K562 (cell line): Measurements from ENCODE around the gene GJC2. TPM values are rescaled to one million over a fixed set of nuclear protein-coding genes. Genes with fewer than 3 reads are reported as not detected.

Experiments
- ATAC-seq: fragments of 200-7000 bp; cut with Tn5 transposase; 3 replicates; pipeline ENCODE4 v1.9.1; 2020; ENCODE audit warnings: moderate library complexity
- BruUV-seq: library from RNA; stranded (reverse); fragments of 400-500 nt; replicated peaks from 2 replicates; lab custom pipeline; 2021; lab: Mats Ljungman, UMichigan
- CTCF ChIA-PET: fragments of 300-600 bp; formaldehyde crosslinking; extraction: SDS; loops from one replicate; lab custom pipeline; 2021; ENCODE audit warnings: low intra/inter-chr PET ratio; lab: Yijun Ruan, JAX
- POLR2A ChIA-PET: fragments of 300-600, 350-650 bp; sonication (Branson Sonifier 250); formaldehyde crosslinking; extraction: SDS; loops from one replicate; lab custom pipeline; 2021; ENCODE audit warnings: antibody characterized with exemption, inconsistent platforms; lab: Yijun Ruan, JAX
- DNase-seq, 4 experiments: peaks; one replicate each; pipeline versions ENCODE4 v3.0.0 to v3.0.0-alpha.2; 2011 to 2018; ENCODE audit warnings: low spot score in 3 of 4, mixed read lengths in 3 of 4; ENCODE audit errors: extremely low read depth in 1 of 4
- FAIRE-seq: peaks from 2 replicates; lab custom pipeline; 2011; peaks lifted over from hg19 to GRCh38; lab: Jason Lieb, UNC
- H2AFZ ChIP-seq: 2 replicates; pipeline ENCODE4 v1.6.0; 2011; ENCODE audit warnings: low read depth, low read length, control low read depth, inconsistent platforms
- H3K27ac ChIP-seq: fragments of 200-600 bp; 3 replicates; pipeline ENCODE4 v1.8.0; 2011; ENCODE audit warnings: low read depth, mild to moderate bottlenecking, control low read depth, inconsistent platforms, low read length, moderate library complexity, mixed read lengths; ENCODE audit errors: extremely low read depth
- H3K27me3 ChIP-seq, 2 experiments: fragments of 300-600 bp in 1 of 2; 2 replicates in 1 of 2; 3 replicates in 1 of 2; pipeline versions ENCODE4 v1.6.0 to v1.8.0; 2011; ENCODE audit warnings: inconsistent platforms in 2 of 2, low read length in 2 of 2, mild to moderate bottlenecking in 1 of 2, mixed read lengths in 1 of 2, moderate library complexity in 1 of 2; ENCODE audit not compliant: control insufficient read depth in 2 of 2, insufficient read depth in 2 of 2
- H3K36me3 ChIP-seq: fragments of 300-600 bp; 3 replicates; pipeline ENCODE4 v1.8.0; 2011; ENCODE audit warnings: mild to moderate bottlenecking, low read length, inconsistent platforms; ENCODE audit not compliant: control insufficient read depth, insufficient read depth
- H3K4me1 ChIP-seq, 2 experiments: fragments of 200-600 bp in 1 of 2; replicated peaks in 1 of 2; 2 replicates in 1 of 2; 3 replicates in 1 of 2; pipeline versions ENCODE4 v1.5.1 to v1.8.0; 2011; ENCODE audit warnings: inconsistent platforms in 2 of 2, low read length in 2 of 2, mild to moderate bottlenecking in 1 of 2, mixed read lengths in 1 of 2, moderate library complexity in 1 of 2; ENCODE audit not compliant: control insufficient read depth in 2 of 2, insufficient read depth in 2 of 2
- H3K4me2 ChIP-seq: 2 replicates; pipeline ENCODE4 v1.6.1; 2011; ENCODE audit warnings: low read length, control low read depth, inconsistent platforms, mixed read lengths; ENCODE audit not compliant: insufficient read depth
- H3K4me3 ChIP-seq: fragments of 200-600 bp; sonication (generic), shearing (Covaris generic); 2 replicates; pipeline ENCODE4 v1.5.1; 2016; ENCODE audit warnings: control low read depth, inconsistent platforms
- H3K79me2 ChIP-seq: fragments of 200-600 bp; 3 replicates; pipeline ENCODE4 v1.8.0; 2011; ENCODE audit warnings: low read length, inconsistent platforms; ENCODE audit not compliant: control insufficient read depth, insufficient read depth
- H3K9ac ChIP-seq, 2 experiments: 2 replicates each; pipeline versions ENCODE4 v1.6.0 to v1.6.1; 2011; ENCODE audit warnings: low read depth in 2 of 2, low read length in 2 of 2, control low read depth in 1 of 2, inconsistent platforms in 1 of 2, mild to moderate bottlenecking in 1 of 2, mixed read lengths in 1 of 2; ENCODE audit not compliant: insufficient read depth in 1 of 2
- H3K9me1 ChIP-seq: one replicate; pipeline ENCODE4 v1.6.0; 2011; ENCODE audit warnings: inconsistent platforms, mild to moderate bottlenecking, low read length, moderate library complexity; ENCODE audit not compliant: control insufficient read depth, insufficient read depth
- H3K9me3 ChIP-seq: replicated peaks from 2 replicates; pipeline ENCODE4 v1.5.1; 2011; ENCODE audit warnings: low read depth, low read length, inconsistent platforms; ENCODE audit not compliant: control insufficient read depth, insufficient read depth
- H4K20me1 ChIP-seq: replicated peaks from 2 replicates; pipeline ENCODE4 v1.6.1; 2011; ENCODE audit warnings: low read length, inconsistent platforms, mixed read lengths; ENCODE audit not compliant: control insufficient read depth, insufficient read depth
- ARHGAP35 ChIP-seq: fragments of 450-650 bp; IDR thresholded peaks from 2 replicates; pipeline ENCODE4 v1.6.1; 2018; ENCODE audit not compliant: partially characterized antibody
- CCNT2 ChIP-seq: IDR thresholded peaks from 2 replicates; pipeline ENCODE4 v1.6.1; 2011; ENCODE audit warnings: borderline replicate concordance, low read depth, mild to moderate bottlenecking, moderate library complexity, mixed read lengths, low read length; ENCODE audit not compliant: insufficient read length; ENCODE audit errors: extremely low read depth
- KAT7 ChIP-seq: sonication (generic); formaldehyde crosslinking; IDR thresholded peaks from 2 replicates; pipeline ENCODE4 v1.8.0; 2022; ENCODE audit warnings: missing genetic modification reagents, mild to moderate bottlenecking, borderline replicate concordance
- KDM5B ChIP-seq: fragments of 200-600 bp; sonication (generic); IDR thresholded peaks from 2 replicates; pipeline ENCODE4 v1.6.1; 2012; ENCODE audit warnings: low read depth, mild to moderate bottlenecking, moderate library complexity, low read length, control low read depth, inconsistent platforms; ENCODE audit not compliant: insufficient replicate concordance
- NCOA1 ChIP-seq: fragments of 450-650 bp; IDR thresholded peaks from 2 replicates; pipeline ENCODE4 v1.6.1; 2016; ENCODE audit warnings: low read depth
- RHOXF2B ChIP-seq: fragments of 250-450 bp; sonication (Bioruptor Pico); conservative IDR thresholded peaks from 2 replicates; pipeline ENCODE4 v1.5.1; 2021
- SMARCA5 ChIP-seq: fragments of 450-650 bp; IDR thresholded peaks from 2 replicates; pipeline ENCODE4 v1.6.1; 2016
- SRSF3 ChIP-seq: fragments of 200-400 bp; formaldehyde crosslinking; IDR thresholded peaks from 2 replicates; pipeline ENCODE4 v1.6.1; 2016; ENCODE audit warnings: mild to moderate bottlenecking, low read length, moderate library complexity; ENCODE audit not compliant: insufficient read depth
- TAF1 ChIP-seq: IDR thresholded peaks from 2 replicates; pipeline ENCODE4 v1.6.1; 2011; ENCODE audit warnings: mild to moderate bottlenecking, low read length, moderate library complexity; ENCODE audit not compliant: insufficient read depth, control insufficient read depth, severe bottlenecking; ENCODE audit errors: extremely low read depth
- TAF9B ChIP-seq: fragments of 450-650 bp; IDR thresholded peaks from 2 replicates; pipeline ENCODE4 v1.6.1; 2018; ENCODE audit warnings: mild to moderate bottlenecking; ENCODE audit not compliant: partially characterized antibody
- ZNF589 ChIP-seq: fragments of 200-800 bp; sonication (Bioruptor generic); IDR thresholded peaks from 2 replicates; pipeline ENCODE4 v1.6.1; 2016; ENCODE audit warnings: low read depth, missing genetic modification characterization, missing compliant biosample characterization
- WGBS: fragments of 100-300 bp; shearing (Covaris generic); methylation state at CpG from one replicate; pipeline ENCODE4 v1.1.6; 2016; ENCODE audit warnings: low coverage, mixed read lengths; ENCODE audit not compliant: insufficient coverage; ENCODE audit errors: missing lambda C conversion rate; 5-methylcytosine and 5-hydroxymethylcytosine counted together
- in situ Hi-C: fragments of 300-500 bp; cut with MboI; formaldehyde crosslinking; loops from 4 replicates; pipeline ENCODE4 v1.15.0; 2018; ENCODE audit warnings: inconsistent platforms, mixed read lengths
- intact Hi-C: fragments of 100-400 bp; cut with micrococcal nuclease; formaldehyde crosslinking; loops from 2 replicates; pipeline ENCODE4 v1.14.2; 2022
- polyA plus RNA-seq, 8 experiments: library from polyadenylated mRNA; depleted of rRNA in 4 of 8; stranded (reverse) in 5 of 8; unstranded in 3 of 8; fragments of >200 nt; fragmentation: Nextera tagmentation in 2 of 8; fragmentation: Illumina TruSeq in 1 of 8; extraction: Ambion mirVana in 2 of 8; extraction: Trizol in 1 of 8; gene quantifications; 2 replicates each; pipeline versions ENCODE4 v1.2.1 to v1.2.3, GENCODE V29; 2011 to 2014; ENCODE audit warnings: inconsistent platforms in 1 of 8, missing spikeins in 1 of 8
- total RNA-seq, 7 experiments: library from RNA; depleted of rRNA in 6 of 7; stranded (reverse); fragments of >200 nt in 6 of 7; fragmentation: Illumina TruSeq in 2 of 7; extraction: Trizol in 2 of 7; gene quantifications; 2 replicates each; pipeline versions ENCODE4 v1.2.1 to v1.2.3, GENCODE V29; 2011 to 2021; ENCODE audit warnings: low replicate concordance in 1 of 7
- TF ChIP-seq, protein P1 (sequence below): fragments of 250-450 bp; sonication (Bioruptor Pico); IDR thresholded peaks from 2 replicates; pipeline ENCODE4 v1.4.0; 2020; ENCODE audit warnings: borderline replicate concordance
- TF ChIP-seq, protein P2 (sequence below): IDR thresholded peaks from 2 replicates; pipeline ENCODE4 v1.6.1; 2014; ENCODE audit warnings: antibody characterized with exemption
- TF ChIP-seq, protein P3 (sequence below): fragments of 250-450 bp; sonication (Bioruptor Pico); IDR thresholded peaks from 2 replicates; pipeline ENCODE4 v1.5.0; 2020; ENCODE audit warnings: mild to moderate bottlenecking, borderline replicate concordance
- TF ChIP-seq, protein P4 (sequence below): fragments of 450-650 bp; formaldehyde crosslinking; IDR thresholded peaks from 2 replicates; pipeline ENCODE4 v1.4.0; 2022; ENCODE audit warnings: missing genetic modification characterization

GJC2 gene
- total and polyA plus RNA-seq, 9 of the 15 experiments (the other 6 are each of a cell fraction or from before 2014, with no cell fraction given): 0.03 to 0.62 (median 0.11) TPM; not detected in 2

DNA sequence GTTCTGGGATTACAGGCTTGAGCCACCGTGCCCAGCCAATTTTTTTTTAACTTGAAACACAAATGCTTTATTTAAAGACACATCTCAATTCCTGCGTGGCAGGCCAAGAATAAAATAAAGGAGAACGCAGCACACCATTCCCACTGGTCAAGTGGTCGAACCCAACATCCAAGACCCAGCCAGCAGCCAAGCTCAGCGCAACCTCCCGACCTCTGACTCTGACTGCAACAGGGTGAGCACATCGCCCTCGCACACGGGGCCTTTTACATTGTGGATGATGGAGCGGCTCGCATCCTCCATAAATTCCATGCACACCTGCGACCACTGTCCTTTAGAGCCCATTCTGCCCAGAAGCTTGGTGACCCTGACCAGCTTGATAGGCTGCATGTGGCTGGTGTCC lies 15.1 kb upstream of the GJC2 start:
- ChIA-PET POLR2A (interaction anchor here (1.0 to 1.4 kb wide), 4 partner anchors 8 to 32 kb away, joined by 3 to 5 read pairs (median 3); no protein-coding TSS in a partner anchor), CTCF (no interaction called here)
- TF ChIP-seq TAF9B (no peak), ZNF589 (no peak), SMARCA5 (no peak), KAT7 (CRISPR knock-in tag) (no peak), TAF1 (no peak), KDM5B (no peak), SRSF3 (no peak), RHOXF2B (CRISPR knock-in tag) (no peak), CCNT2 (no peak), ARHGAP35 (no peak), NCOA1 (no peak)
- TF ChIP-seq, protein P1, sequence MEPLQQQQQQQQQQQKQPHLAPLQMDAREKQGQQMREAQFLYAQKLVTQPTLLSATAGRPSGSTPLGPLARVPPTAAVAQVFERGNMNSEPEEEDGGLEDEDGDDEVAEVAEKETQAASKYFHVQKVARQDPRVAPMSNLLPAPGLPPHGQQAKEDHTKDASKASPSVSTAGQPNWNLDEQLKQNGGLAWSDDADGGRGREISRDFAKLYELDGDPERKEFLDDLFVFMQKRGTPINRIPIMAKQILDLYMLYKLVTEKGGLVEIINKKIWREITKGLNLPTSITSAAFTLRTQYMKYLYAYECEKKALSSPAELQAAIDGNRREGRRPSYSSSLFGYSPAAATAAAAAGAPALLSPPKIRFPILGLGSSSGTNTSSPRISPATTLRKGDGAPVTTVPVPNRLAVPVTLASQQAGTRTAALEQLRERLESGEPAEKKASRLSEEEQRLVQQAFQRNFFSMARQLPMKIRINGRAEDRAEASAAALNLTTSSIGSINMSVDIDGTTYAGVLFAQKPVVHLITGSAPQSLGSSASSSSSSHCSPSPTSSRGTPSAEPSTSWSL: no peak
- TF ChIP-seq, protein P2, sequence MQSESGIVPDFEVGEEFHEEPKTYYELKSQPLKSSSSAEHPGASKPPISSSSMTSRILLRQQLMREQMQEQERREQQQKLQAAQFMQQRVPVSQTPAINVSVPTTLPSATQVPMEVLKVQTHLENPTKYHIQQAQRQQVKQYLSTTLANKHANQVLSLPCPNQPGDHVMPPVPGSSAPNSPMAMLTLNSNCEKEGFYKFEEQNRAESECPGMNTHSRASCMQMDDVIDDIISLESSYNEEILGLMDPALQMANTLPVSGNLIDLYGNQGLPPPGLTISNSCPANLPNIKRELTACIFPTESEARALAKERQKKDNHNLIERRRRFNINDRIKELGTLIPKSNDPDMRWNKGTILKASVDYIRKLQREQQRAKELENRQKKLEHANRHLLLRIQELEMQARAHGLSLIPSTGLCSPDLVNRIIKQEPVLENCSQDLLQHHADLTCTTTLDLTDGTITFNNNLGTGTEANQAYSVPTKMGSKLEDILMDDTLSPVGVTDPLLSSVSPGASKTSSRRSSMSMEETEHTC: no peak
- TF ChIP-seq, protein P3, sequence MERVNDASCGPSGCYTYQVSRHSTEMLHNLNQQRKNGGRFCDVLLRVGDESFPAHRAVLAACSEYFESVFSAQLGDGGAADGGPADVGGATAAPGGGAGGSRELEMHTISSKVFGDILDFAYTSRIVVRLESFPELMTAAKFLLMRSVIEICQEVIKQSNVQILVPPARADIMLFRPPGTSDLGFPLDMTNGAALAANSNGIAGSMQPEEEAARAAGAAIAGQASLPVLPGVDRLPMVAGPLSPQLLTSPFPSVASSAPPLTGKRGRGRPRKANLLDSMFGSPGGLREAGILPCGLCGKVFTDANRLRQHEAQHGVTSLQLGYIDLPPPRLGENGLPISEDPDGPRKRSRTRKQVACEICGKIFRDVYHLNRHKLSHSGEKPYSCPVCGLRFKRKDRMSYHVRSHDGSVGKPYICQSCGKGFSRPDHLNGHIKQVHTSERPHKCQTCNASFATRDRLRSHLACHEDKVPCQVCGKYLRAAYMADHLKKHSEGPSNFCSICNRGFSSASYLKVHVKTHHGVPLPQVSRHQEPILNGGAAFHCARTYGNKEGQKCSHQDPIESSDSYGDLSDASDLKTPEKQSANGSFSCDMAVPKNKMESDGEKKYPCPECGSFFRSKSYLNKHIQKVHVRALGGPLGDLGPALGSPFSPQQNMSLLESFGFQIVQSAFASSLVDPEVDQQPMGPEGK: no peak
- TF ChIP-seq, protein P4, sequence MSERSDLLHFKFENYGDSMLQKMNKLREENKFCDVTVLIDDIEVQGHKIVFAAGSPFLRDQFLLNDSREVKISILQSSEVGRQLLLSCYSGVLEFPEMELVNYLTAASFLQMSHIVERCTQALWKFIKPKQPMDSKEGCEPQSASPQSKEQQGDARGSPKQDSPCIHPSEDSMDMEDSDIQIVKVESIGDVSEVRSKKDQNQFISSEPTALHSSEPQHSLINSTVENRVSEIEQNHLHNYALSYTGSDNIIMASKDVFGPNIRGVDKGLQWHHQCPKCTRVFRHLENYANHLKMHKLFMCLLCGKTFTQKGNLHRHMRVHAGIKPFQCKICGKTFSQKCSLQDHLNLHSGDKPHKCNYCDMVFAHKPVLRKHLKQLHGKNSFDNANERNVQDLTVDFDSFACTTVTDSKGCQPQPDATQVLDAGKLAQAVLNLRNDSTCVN (CRISPR knock-in tag): no peak

More for the DNA sequence above, 15.1 kb upstream of the GJC2 start:
- H2AFZ ChIP-seq: no peak overlapping the region
- H3K79me2 ChIP-seq: no peaks in the 10 kb centered on the region; the same call in 2 of the 3 replicates
- WGBS: 43% methylated on average over 12 of the region's 12 CpGs
- H3K4me1 ChIP-seq: peaks cover 8 to 18% of the 10 kb centered on the region in 2 experiments; a peak in 4 of 5 replicates
- intact Hi-C loops (loop anchor here (5.0 kb wide), 2 partner anchors 48 to 133 kb away; no protein-coding TSS in a partner anchor), in situ Hi-C loops (no loop called here)
- no peaks in the 10 kb centered on the region for H3K9me3 ChIP-seq
- DNase-seq (no peak), ATAC-seq (no peak), FAIRE-seq (no peak)
- H3K9me1 ChIP-seq: no peaks in the 10 kb centered on the region
- H3K27ac ChIP-seq: no peak overlapping the region
- H3K9ac ChIP-seq: peak overlapping the region in 1 of 2 experiments; percentile 69; a peak in 2 of 4 replicates
- no TSS peak for BruUV-seq
- no peak overlapping the region for H3K4me2 ChIP-seq
- H3K4me3 ChIP-seq: no peak overlapping the region
- H3K27me3 ChIP-seq: no peaks in the 10 kb centered on the region
- H4K20me1 ChIP-seq: no peaks in the 10 kb centered on the region
- H3K36me3 ChIP-seq: no peaks in the 10 kb centered on the region
